Pulmonary artery endothelial cell (primary cell): ENCODE measurements around the gene EFCAB12. TPM values are rescaled to one million over a fixed set of nuclear protein-coding genes. Genes with fewer than 3 reads are reported as not detected.
"Not testable (repeated sequence)": the region's sequence is repeated elsewhere in the genome, so short reads cannot be mapped to it uniquely, and the experiment has no call there.

Source experiments
- DNase-seq: peaks from one replicate; pipeline ENCODE4 v3.0.0-alpha.2; 2011; ENCODE audit warnings: low read depth, low spot score
- total RNA-seq: library from RNA; depleted of rRNA; stranded (reverse); fragments of >200 nt; gene quantifications from 2 replicates; pipeline ENCODE4 v1.2.3, GENCODE V29; 2014

EFCAB12 gene
- total RNA-seq, 1 donor from 2014 or later, result under 0.01 TPM

DNA sequence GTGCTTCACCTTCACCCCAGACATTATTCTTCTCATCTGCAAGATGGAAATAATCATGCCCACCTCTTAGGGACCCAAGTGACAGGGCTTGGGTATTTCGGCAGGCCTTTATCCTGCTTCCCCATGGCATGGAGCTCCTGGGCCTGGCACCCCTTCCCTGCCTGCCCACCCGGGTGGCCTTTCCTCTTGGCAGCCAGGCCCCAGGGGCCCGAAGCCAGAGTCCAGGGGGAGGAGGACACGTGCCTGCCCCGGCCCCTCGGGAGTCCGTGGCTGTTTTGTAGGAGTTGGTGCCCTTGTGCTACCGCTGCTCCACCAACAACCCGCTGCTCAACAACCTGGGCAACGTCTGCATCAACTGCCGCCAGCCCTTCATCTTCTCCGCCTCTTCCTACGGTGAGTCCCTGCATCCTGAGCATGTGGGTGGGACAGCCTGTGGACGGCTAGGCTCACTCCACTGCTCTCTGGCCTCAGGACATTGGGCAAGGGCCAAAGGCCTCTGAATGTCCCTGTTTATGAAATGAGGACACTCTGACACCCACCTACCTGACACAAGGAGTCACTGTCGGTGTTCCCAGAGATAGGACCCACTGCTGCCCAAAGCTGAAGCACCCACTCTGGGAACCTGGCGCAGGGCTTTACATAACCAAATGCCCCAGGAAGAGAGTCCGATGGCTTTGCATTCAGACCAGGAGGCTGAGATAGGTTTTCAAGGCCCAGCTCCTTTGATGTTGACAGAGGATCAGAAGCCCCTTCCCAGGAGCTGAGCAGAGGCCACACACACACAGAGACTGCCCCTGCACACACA lies 34.5 kb downstream of the EFCAB12 start:
- DNase-seq, result not testable (repeated sequence)

DNA sequence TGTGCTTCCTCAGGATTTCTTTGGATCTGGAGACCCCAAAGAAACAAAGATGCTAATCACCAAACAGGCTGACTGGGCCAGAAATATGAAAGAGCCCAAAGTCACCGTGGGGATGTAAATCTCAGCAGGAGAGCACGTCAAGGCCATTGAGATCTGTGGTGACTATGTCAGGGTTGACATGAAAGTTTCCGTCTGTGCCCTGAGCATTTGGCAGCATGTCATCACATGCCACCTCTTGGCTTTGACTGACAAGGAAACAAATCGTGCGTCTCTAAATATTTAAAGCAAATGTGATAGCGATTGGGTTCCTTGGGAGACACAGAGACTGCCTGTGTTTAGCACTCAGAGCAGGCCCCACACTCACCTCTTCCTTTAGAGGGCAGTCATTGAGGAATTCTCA lies 35.2 kb downstream of the EFCAB12 start:
- DNase-seq, result no peak

DNA sequence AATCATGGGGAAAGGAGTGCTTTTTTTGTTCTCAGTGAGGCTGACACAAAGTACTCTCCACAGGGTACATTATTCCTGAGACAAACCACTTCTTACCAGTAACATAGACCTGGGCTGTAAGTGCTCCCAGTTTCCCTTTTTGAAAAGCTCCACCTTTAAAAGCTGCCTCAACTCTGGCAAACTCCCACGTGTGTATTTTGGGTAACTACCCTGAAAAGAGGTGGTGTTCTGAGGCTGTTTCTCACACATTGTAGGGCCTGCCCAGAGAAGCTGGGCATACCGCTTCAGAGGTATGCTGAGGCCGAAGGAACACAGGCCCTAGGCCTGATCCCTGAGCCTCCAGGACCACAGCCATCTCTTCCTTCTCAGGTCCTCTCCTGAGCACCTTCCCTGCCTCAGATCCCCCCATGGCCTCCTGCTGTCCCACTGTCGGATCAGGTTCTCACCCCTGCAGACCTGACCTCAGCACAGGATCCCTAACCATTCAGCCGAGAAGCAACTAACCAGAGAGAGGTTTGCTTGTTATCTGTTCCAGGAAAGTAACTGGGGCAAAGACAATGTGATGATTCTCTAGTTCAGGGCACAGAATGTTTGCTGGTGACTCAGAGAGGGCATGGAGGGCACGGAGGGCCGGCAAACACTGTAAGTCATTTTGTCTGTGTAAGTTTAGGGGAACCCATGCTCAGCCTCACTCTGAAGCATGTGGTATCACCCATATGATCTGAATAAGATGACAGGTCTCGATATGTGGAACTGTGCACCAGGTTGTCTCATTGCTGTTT lies 36.1 kb downstream of the EFCAB12 start:
- DNase-seq, result not testable (repeated sequence)

DNA sequence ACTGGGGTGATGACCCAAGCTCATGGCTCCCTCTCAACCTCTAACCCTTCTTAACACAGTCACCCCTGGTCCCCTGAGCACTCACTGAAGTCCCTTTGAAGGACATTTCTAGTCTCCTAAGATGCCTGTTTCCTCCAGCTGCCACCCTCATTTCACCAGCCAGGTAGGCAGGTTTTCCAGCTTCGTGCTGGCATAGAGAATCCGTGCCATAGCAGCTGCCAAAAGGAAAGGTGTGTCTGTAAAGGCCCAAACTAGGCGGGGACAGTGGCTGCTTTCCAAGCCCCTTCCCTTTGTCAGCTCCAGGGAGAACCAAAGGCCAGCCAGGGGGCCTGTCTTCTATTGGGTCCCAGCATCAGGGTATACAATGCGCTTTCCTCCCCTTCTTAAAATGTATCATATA lies 36.9 kb downstream of the EFCAB12 start:
- DNase-seq, result not testable (repeated sequence)

DNA sequence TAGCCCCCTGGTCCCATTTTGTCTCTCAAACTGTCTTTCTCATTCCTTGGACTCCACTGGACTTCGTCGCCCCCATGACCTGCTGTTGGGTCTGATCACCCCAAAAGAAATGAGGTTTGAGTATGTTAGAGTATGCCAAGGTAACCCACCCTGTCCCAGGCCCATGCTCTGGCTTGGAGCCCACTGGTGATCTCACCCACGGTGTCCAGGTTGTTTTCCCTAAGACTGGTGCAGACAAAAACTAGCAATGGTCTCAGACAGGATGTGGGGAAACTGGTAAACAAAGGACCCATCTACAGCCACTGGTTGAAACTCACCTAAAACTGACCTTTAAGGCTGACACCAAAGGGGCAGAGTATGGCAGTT lies 38.9 kb downstream of the EFCAB12 start:
- no peak for DNase-seq

DNA sequence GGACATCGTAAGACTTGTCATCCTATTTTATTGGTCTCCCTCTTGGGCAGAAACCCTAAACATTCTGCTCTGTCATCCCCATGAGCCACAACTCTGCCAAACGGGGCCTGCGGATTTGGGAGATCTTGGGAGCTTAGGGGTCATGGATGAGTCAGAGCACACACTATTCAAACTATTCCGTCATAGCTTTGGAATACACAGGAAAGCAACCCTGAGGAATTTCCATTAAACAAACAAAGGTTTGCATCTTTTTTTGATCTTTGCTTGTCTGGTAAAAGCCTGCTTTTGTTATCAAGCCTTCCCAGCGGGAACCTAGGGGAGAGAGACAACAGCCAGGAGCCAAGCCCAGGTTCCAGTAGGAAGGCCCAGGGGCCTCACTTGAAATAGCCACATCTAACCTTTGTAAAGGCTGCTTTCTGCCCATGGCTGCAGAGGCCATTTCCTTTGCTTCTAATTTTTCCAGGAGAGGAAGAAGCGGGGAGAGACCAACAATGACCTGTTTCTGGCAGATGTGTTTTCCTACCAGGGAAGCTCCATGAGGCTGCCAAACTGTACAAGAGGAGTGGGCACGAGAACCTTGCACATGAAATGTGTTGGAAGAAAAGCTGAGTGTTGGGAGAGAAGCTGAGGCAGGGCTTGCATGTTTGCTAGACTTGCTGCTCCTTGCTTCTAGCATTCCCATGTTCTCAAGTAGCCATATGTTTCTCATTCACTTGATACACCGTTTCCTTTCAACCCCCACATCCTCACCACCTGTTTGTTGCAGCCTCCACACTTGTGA lies 39.5 kb downstream of the EFCAB12 start:
- DNase-seq, result peak; percentile 74

DNA sequence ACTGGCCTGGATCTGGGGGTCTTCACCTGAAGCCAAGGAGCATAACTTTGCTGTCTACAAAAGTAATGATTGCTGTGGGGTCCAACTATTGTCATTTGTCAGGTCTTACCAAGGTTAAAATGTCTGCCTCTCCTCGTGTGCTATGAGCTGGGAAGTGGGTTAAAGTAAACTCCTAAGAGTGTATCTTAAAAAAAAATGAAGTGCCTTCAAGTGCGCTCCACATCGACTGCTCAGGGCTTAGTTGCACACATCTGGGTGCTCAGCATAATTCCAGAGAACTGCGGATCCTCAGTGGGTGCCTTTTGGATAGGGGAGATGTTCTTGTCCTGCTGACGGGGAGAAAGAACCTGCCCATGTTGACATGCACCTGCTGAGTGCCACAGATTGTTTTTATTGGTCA lies 40.9 kb downstream of the EFCAB12 start:
- no peak for DNase-seq

DNA sequence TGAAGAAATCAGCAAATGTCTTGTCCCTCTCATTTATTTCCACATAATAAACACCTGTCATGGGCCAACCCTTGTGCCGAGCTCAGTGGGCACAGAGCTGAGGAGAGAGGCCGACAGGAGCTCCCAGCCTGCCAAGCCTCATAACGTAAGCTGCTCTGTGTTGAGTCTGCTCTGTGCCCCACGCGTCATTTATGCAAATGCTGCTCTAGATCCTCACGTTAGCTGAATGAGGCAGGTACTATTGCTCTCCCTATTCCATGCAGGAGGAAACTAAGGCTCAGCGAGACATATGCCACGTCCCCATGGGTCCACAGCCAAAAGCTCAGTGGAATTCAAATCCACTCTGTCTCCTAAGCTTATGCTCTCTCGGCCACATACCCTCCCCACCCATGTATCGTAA lies 41.5 kb downstream of the EFCAB12 start:
- DNase-seq, result no peak

DNA sequence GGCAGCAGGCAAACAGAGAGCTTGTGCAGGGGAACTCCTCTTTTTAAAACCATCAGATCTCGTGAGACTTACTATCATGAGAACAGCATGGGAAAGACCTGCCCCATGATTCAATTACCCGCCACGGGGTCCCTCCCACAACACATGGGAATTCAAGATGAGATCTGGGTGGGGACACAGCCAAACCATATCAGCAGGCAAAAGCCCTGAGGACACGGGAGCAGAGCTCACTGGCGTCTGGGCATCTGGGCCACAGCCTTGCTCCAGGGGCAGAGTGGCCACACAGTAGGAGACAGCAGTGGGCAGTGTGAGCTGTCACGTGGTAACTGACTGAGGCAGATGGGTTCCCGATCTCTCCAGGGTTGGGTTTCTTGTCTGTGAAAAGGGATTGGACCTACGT lies 42.9 kb downstream of the EFCAB12 start:
- DNase-seq, result not testable (repeated sequence)

DNA sequence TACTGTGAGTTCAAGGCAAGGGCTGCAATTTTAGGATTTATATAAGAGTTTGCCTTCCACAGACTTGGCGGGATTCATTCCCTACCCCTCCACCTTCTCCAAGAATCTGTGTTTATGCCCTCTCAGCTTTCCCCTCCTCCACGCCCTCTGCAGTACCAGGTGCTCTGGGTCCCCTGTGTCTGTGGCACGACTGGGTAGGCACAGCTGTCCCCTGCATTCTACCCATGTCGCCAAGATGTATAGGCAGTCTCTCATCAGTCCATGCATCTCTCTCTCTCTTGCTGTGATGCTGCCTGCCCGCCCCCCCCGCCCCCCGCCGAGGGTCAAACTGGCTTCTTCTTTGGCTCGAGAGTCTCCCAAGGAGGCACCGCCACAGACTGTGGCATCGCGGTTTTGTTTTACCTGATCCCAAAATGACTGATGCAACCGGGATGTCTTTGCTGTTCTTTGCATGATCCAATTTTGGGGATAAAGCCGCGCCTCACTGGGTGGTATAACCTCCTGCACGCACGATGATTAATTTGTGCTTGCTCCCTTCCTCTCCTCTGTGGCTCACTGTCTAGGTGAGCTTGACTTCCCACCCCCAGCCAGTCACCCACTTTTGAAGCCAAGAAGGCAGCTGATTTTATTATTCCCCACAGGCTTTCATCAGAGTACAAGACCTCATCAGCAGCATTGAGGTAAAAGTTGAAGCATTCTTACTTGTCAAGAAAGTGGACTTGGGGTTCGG lies 43.7 kb downstream of the EFCAB12 start:
- no peak for DNase-seq

DNA sequence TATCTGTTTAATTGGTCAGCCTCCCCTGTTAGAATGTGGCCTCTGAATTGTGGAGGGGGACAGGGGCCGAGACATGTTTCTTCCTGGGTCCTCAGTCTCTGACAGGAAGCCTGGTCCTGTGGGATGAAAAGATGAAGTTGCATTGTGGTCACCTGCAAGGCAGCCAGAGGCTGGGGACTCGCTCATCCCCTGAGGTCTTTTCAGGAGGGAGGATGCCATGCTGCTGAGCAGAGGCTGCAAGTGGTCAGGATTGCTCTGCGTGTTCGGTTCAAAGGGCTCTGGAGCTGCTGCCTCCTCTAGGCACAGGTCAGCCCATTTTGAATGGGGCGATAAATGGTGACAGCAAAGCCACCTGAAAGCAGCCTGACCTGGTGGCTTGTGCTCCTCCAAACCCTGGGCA lies 44.3 kb downstream of the EFCAB12 start:
- not testable (repeated sequence) for DNase-seq

DNA sequence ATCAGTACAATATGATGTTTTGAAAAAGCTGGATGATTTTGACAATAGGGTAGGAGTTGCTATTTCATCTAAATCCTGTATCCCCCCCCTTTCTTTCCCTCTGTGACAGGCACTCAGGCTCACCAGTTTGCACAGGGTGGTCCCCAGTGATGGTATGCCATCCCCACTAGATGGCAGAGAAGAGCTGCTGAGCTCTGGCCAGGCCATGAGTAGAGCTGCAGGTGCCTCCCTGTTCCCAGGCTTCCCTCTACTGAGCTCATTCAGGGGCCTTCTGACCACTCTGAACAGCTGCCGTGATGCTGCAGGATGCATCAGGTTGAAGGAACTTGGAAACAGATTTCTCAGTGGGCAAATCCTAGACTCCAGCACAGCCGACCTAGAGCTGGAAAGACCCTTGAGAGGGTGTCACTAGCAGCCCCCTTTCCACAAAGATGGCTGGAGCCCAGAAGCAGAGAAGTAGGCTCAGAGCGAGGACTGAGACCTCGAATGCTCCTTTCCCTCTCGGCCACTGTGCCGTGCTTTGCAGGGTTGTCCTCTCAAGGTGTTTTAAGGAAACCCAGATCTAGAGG lies 45.1 kb downstream of the EFCAB12 start:
- DNase-seq, result peak; percentile 35

DNA sequence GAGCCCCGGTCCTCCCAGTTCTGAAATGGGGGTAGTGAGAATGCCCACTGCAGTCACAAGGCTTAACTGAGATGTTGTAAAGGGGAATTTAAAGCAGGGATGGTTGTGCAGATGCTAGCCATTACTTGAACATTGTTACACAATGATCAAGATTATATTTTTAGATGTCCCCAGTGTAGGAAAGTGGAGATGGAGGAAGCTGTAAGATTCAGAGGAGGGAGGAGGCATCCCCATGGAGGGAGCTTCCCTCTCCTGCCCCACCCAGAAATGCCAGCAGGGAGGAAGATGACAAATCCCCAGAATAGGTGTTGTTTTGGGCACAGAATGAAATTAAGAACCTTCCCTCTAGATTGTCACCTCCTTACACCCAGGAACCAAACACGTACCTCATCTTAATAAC lies 46.1 kb downstream of the EFCAB12 start:
- no peak for DNase-seq

DNA sequence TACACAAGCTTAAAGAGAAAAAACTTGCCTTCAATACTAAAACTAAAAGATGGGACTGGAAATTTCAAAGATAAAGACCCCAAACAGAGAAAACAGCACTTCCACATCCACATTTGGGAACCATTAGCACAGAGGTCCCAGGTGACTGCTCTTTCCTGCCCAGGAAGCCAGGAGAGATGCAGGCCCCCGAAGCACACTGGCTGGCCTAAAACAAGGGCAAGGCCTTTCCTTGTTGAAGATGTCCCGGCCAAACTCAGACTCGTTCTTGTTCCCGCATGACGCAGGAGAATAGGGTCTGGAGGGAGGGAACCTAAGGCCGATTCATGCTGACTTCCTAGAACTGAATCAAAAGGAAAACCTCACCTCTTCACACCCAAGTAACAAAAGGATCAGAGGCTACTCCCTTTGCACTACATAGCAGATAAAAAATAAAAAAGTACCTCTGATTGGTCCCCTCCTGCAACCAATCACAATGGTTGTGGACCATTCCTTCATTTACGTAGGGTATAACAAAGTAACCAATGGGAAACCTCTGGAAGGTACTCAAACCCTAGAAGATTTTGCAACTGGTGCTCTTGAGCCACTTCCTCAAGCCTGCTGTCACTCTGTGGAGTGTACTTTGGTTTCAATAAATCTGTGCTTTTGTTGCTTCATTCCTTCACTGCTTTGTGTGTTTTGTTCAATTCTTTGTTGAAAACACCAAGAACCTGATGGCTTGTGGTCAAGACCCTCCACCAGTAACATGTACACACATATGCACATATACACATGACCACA lies 48.7 kb downstream of the EFCAB12 start:
- no peak for DNase-seq

DNA sequence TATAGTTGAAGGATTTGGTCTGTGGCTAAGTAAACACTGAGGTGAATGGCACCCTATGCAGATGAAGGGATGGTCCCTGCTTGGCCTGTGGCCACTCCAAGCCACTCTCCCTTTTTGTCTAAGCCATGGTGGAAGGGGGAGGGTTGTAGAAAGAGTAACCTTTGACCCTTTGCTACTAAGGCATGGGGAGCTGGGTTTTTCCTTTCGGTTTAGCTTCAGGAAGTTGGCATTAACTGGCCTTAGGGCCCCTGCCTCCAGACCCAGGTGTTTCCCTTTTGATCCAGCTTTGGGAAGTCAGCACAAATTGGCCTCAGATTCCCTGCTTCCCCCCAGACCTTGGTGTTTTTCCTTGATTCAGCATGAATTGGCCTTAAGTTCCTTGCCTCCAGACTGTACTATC lies 49.5 kb downstream of the EFCAB12 start:
- peak; percentile 45 for DNase-seq

DNA sequence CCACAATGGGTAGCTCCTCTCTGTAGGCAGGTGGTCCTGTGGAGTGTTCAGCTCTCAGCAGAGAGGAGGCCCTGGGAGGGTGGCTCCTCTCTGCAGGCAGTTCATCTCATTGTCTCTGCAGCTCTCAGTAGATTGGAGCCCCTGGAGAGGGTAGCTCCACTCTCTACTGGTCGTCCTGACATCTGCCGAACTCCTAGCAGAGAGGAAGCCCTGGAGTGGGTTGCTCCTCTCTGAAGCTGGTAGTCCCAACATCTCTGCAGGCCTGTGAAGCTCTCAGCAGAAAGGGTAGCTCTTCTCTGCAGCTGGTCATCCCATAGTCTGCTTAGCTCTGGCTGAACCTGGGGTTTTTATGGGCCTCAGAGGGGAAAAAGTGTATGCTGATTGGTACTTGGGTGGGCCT lies 50.8 kb downstream of the EFCAB12 start:
- DNase-seq, result no peak

DNA sequence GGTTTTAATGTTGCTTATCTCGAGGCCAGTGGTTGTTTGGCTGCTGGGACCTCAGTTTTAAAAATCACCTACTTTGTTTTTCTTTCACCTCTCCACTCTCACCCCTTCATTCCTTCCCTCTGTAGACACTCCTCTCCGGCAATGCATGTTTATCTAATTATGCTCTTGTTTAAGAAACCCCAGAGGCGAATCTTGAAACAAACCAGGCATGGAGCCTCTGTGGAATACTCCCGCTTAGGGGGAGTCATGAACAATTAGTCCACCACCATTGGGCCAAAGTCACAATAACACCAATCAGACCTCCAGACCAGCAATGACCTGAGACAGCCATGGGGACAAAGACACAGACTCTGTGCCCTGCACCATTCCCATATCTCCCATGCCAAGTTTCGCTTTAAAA lies 53.3 kb downstream of the EFCAB12 start:
- no peak for DNase-seq

DNA sequence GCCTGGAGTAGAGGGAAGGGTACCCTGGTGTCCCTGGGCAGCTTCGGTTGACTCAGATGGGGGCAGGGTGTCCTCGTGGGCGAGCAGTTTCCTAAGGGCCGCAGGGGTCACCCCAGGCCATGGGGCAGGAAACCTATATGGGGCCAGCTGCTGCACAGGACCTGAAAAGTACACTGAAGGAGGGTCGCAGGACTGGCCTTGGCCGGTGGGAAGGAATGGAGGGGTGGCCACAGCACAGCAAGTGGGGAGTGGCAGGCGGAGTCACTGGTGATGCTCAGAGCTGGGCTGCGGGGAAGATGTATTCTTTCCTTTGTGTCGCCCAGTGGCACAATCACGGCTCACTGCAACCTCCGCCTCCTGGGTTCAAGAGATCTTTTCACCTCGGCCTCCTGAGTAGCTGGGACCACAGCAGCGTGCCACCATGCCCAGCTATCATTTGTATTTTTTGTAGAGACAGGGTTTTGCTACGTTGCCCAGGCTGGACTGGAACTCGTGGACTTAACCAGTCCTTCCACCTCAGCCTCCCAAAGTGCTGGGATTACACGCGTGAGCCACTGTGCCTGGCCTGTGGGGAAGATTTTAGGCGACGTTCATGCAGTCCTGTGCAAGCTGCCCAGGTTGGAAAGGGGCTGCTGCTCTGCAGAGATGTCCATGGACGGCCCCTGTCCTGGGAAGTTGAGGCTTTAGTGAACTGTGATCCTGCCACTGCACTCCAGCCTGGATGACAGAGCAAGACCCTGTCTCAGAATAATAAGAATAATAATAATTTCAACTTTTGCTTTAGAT lies 57.2 kb downstream of the EFCAB12 start:
- DNase-seq, result no peak

DNA sequence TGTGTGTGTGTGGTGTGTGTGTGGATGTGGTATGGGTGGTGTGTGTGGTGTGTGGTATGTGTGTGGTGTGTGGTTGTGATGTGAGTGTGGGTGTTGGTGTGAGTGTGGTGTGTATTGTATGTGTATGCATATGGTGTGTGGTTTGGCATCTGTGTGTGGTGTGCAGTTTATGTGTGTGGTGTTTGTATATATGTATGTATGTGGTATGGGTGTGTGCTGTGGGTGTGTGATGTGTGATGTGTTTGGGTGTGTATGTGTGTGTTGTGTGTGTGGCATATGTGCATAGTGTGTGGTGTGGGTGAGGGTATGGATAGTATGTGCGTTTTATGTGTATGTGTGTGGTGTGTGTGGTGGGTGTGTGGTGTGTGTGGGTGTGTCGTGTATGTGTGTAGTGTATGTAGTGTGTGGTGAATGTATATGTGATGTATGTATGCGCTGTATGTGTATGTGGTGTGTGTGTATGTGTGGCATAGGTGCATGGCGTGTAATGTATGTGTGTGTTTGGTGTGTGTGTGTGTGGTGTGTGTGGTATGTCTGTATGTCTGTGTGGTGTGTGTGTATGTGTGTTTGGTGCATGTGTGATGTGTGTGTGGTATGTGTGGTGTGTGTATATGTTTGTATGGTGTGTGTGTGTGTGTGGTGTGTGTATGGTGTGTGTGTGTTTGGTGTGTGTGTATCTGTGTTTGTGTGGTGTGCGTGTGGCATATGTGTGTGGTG lies 58.0 kb downstream of the EFCAB12 start:
- DNase-seq, result no peak
